Measurements from ENCODE around the gene EMX1.

DNA sequence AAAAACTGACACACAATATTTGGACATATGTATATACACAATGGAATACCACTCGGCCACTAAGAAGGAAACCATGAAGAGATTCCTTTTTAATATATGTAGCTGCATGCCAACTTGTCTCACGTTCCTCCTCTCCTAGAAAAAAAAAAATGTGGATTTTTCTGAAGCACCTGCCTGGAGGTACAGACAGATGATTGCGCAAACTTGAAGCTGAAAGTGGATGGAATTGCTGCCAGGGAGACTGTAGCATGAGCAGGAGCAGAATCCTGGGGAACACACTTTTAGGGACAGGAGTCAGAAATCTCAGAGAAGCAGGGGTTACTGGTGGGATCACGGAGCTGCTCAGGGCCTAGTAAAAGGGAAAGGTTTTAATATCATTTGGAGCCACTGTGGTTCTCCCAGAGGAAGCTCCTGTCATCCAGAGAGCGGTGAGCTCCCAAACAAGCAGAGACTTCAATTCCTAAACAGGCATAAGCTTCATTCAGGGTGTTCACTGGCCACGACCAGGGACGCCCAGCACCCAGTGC, 30.8 kb upstream of the EMX1 start:
- TF ChIP-seq, protein P1, sequence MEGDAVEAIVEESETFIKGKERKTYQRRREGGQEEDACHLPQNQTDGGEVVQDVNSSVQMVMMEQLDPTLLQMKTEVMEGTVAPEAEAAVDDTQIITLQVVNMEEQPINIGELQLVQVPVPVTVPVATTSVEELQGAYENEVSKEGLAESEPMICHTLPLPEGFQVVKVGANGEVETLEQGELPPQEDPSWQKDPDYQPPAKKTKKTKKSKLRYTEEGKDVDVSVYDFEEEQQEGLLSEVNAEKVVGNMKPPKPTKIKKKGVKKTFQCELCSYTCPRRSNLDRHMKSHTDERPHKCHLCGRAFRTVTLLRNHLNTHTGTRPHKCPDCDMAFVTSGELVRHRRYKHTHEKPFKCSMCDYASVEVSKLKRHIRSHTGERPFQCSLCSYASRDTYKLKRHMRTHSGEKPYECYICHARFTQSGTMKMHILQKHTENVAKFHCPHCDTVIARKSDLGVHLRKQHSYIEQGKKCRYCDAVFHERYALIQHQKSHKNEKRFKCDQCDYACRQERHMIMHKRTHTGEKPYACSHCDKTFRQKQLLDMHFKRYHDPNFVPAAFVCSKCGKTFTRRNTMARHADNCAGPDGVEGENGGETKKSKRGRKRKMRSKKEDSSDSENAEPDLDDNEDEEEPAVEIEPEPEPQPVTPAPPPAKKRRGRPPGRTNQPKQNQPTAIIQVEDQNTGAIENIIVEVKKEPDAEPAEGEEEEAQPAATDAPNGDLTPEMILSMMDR (IDR thresholded peaks at IDR 0.05): no peak
- no peak for TF ChIP-seq POLR2A (IDR thresholded peaks at IDR 0.05)
